ENCODE results near the gene SFXN3. TPM values are rescaled to one million over a fixed set of nuclear protein-coding genes. Genes with fewer than 3 reads are reported as not detected.

The SFXN3 gene
- polyA plus RNA-seq, 3 donors: 21.3 to 152 (median 24.2) TPM

GRCh38 chr10:101041252-101041761 lies 10.3 kb downstream of the SFXN3 start:
- peak overlapping the region in 1 of 2 donors; percentile 50 for H3K4me3 Mint-ChIP-seq
- H3K4me2 ChIP-seq (replicated peaks; ENCODE audit: extremely low read depth, low read length, poor library complexity, severe bottlenecking): no peak overlapping the region
- H3K4me1 Mint-ChIP-seq: peaks cover 23% of the 10 kb centered on the region
- intact Hi-C loops (cut with micrococcal nuclease): loop anchor here in 1 of 2 donors (5.0 kb wide), 1 partner anchor 101 kb away; no protein-coding TSS in a partner anchor
- peak; percentile 71 to 79 (median 73) for DNase-seq
- peaks cover 39 to 46% of the 10 kb centered on the region in 2 donors for H3K36me3 Mint-ChIP-seq
- no peak overlapping the region for H3K9ac ChIP-seq (ENCODE audit: insufficient read depth, low read length, poor library complexity, severe bottlenecking)
- H2AFZ ChIP-seq (ENCODE audit: insufficient read depth, low read depth, low read length, poor library complexity, severe bottlenecking): no peak overlapping the region
- peaks cover 34 to 42% of the 10 kb centered on the region in 2 donors for H3K36me3 ChIP-seq (replicated peaks in 1 of 2; ENCODE audit: control insufficient read depth in 1 of 2, insufficient read depth in 2 of 2, low read length in 2 of 2)
- peaks cover 10 to 12% (median 11%) of the 10 kb centered on the region in 3 donors for H3K27me3 Mint-ChIP-seq (ENCODE audit: low read depth in 3 of 3)
- peak; percentile 90 for TF ChIP-seq CTCF (IDR thresholded peaks at IDR 0.05)
- H3K27ac Mint-ChIP-seq: peak overlapping the region in 2 of 7 donors; percentile 50 to 100
- WGBS (ENCODE audit: insufficient coverage): 0% methylated on average over 2 of the region's 6 CpGs
- no peaks in the 10 kb centered on the region for H3K79me2 ChIP-seq (ENCODE audit: insufficient read depth, low read length)
- peaks cover 14 to 22% of the 10 kb centered on the region in 2 donors for H3K4me1 ChIP-seq (ENCODE audit: control insufficient read depth in 1 of 2, insufficient read depth in 2 of 2, low read length in 2 of 2)
- H3K27me3 ChIP-seq (ENCODE audit: control insufficient read depth in 2 of 2, insufficient read depth in 2 of 2, low read length in 2 of 2): peaks cover 2 to 14% of the 10 kb centered on the region in 2 donors
- H3K9me3 Mint-ChIP-seq: peaks cover 0 to 1% (median 0%) of the 10 kb centered on the region in 7 donors
- H3K4me3 ChIP-seq (replicated peaks in 1 of 3; ENCODE audit: low read depth in 2 of 3, low read length in 3 of 3): no peak overlapping the region
- peaks cover 3% of the 10 kb centered on the region for H4K20me1 ChIP-seq (ENCODE audit: insufficient read depth, low read length)
- H3K27ac ChIP-seq (ENCODE audit: low read depth in 1 of 2, low read length in 2 of 2): no peak overlapping the region
- H3K9me3 ChIP-seq (replicated peaks in 1 of 2; ENCODE audit: control insufficient read depth in 1 of 2, insufficient read depth in 1 of 2, low read length in 2 of 2): no peaks in the 10 kb centered on the region

- H3K27me3 ChIP-seq (ENCODE audit: control insufficient read depth in 2 of 2, insufficient read depth in 2 of 2, low read length in 2 of 2): peaks cover 9 to 22% of the 10 kb centered on the region in 2 donors
Observed at GRCh38 chr10:101042118-101042517, 11.1 kb downstream of the SFXN3 start.

More at GRCh38 chr10:101042118-101042517, 11.1 kb downstream of the SFXN3 start:
- H3K27ac Mint-ChIP-seq: peak overlapping the region; percentile 81 to 100 (median 98)
- H3K4me2 ChIP-seq (replicated peaks; ENCODE audit: extremely low read depth, low read length, poor library complexity, severe bottlenecking): peak overlapping the region; percentile 74
- peaks cover 26 to 33% of the 10 kb centered on the region in 2 donors for H3K36me3 ChIP-seq (replicated peaks in 1 of 2; ENCODE audit: control insufficient read depth in 1 of 2, insufficient read depth in 2 of 2, low read length in 2 of 2)
- peak overlapping the region; percentile 84 for H2AFZ ChIP-seq (ENCODE audit: insufficient read depth, low read depth, low read length, poor library complexity, severe bottlenecking)
- peak overlapping the region; percentile 96 to 99 for H3K4me3 Mint-ChIP-seq
- H3K4me1 ChIP-seq (ENCODE audit: control insufficient read depth in 1 of 2, insufficient read depth in 2 of 2, low read length in 2 of 2): peaks cover 14 to 22% of the 10 kb centered on the region in 2 donors
- H3K9me3 Mint-ChIP-seq: peaks cover 0 to 4% (median 0%) of the 10 kb centered on the region in 7 donors
- peaks cover 18 to 20% (median 19%) of the 10 kb centered on the region in 3 donors for H3K27me3 Mint-ChIP-seq (ENCODE audit: low read depth in 3 of 3)
- TF ChIP-seq CTCF (IDR thresholded peaks at IDR 0.05): no peak
- H3K36me3 Mint-ChIP-seq: peaks cover 31 to 38% of the 10 kb centered on the region in 2 donors
- H3K79me2 ChIP-seq (ENCODE audit: insufficient read depth, low read length): no peaks in the 10 kb centered on the region
- no peak for DNase-seq
- H4K20me1 ChIP-seq (ENCODE audit: insufficient read depth, low read length): no peaks in the 10 kb centered on the region
- H3K4me3 ChIP-seq (replicated peaks in 1 of 3; ENCODE audit: low read depth in 2 of 3, low read length in 3 of 3): peak overlapping the region in 2 of 3 experiments; percentile 60 to 87
- peaks cover 23% of the 10 kb centered on the region for H3K4me1 Mint-ChIP-seq
- 79% methylated on average over 3 of the region's 4 CpGs for WGBS (ENCODE audit: insufficient coverage)
- H3K27ac ChIP-seq (ENCODE audit: low read depth in 1 of 2, low read length in 2 of 2): peak overlapping the region in 1 of 2 donors; percentile 83
- no peaks in the 10 kb centered on the region for H3K9me3 ChIP-seq (replicated peaks in 1 of 2; ENCODE audit: control insufficient read depth in 1 of 2, insufficient read depth in 1 of 2, low read length in 2 of 2)
- intact Hi-C loops (cut with micrococcal nuclease): loop anchor here in 1 of 2 donors (5.0 kb wide), 1 partner anchor 100 kb away; no protein-coding TSS in a partner anchor
- H3K9ac ChIP-seq (ENCODE audit: insufficient read depth, low read length, poor library complexity, severe bottlenecking): peak overlapping the region; percentile 70
